GM10266 (cell line): ENCODE data around the gene NKAIN2.

Experiments used
- DNase-seq: peaks from one replicate; pipeline ENCODE4 v3.0.0; 2012; ENCODE audit errors: extremely low spot score
- CTCF ChIP-seq: IDR thresholded peaks from 2 replicates; pipeline ENCODE4 v1.5.1; 2012; ENCODE audit warnings: mild to moderate bottlenecking, low read depth; ENCODE audit not compliant: control insufficient read depth, insufficient read depth; ENCODE audit errors: missing control alignments

The NKAIN2 gene

GRCh38 chr6:124110514-124110913, 306.8 kb downstream of the NKAIN2 start:
- no peak for DNase-seq
- TF ChIP-seq CTCF, result no peak

- no peak for DNase-seq
- TF ChIP-seq CTCF, result no peak
These were observed 315.9 kb downstream of the NKAIN2 start for GRCh38 chr6:124119596-124119995.

GRCh38 chr6:124123617-124124209, 320.0 kb downstream of the NKAIN2 start:
- no peak for DNase-seq

GRCh38 chr6:124131259-124131658, 327.6 kb downstream of the NKAIN2 start:
- DNase-seq, result no peak
- no peak for TF ChIP-seq CTCF

More at GRCh38 chr6:124123617-124124209, 320.0 kb downstream of the NKAIN2 start:
- no peak for TF ChIP-seq CTCF

GRCh38 chr6:124131779-124132178, 328.1 kb downstream of the NKAIN2 start:
- no peak for DNase-seq
- no peak for TF ChIP-seq CTCF

- no peak for TF ChIP-seq CTCF
- no peak for DNase-seq
These were observed 328.6 kb downstream of the NKAIN2 start for GRCh38 chr6:124132256-124132655.

GRCh38 chr6:124142852-124143251, 339.2 kb downstream of the NKAIN2 start:
- DNase-seq, result no peak

More at GRCh38 chr6:124142852-124143251, 339.2 kb downstream of the NKAIN2 start:
- TF ChIP-seq CTCF, result no peak
